GM19452 (cell line): ENCODE measurements around the gene TAF8.

Experiments
- ATAC-seq: cut with Tn5 transposase; IDR thresholded peaks from one replicate; pipeline ENCODE4 v1.9.1; 2021; ENCODE audit not compliant: unreplicated experiment

The TAF8 gene

DNA sequence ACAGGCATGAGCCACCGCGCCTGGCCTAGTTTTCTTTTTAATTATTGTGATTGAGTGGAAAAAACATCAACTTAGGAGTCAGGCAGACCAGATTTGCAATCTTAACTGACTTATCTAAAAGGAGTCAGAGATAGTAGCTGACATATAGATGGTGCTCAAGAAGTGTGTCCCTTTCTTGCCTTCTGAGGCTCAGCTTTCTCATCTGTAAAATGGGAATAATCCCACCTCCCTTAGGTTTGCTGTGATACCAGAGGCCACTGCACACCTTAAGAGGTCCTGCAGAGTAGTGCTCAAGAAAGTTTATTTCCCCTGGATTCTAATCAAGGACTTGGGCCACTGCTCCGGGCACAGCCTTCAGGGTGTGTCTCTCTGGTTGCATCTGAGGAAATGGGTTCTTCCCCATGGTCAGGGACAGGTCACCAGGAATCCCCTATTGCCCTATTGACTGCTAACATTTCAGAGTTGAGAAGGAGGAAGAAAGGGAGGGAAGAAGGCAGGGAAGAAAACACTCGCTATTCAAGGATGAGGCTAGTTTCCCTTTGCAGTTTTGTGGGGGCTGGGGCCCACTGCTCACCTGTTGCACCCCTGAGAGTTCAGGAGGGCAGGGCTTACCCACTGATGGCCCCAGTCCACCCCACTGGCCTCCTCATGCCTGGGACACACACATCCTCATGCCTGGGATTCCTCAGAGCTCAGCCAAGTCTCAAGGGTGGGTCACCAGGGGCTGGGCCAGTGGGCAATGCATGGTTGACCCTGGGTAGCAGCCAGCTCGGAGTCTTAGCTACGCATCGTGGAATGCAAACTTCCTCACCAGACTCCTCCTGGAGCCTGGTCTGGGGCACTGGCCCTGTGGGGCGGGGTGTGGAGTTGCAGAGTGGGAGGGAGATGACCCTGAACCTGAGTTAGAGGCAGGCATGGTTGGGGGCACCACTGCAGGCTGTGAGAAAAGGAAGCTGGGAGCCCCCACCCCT, 70.9 kb downstream of the TAF8 start:
- ATAC-seq: no peak

DNA sequence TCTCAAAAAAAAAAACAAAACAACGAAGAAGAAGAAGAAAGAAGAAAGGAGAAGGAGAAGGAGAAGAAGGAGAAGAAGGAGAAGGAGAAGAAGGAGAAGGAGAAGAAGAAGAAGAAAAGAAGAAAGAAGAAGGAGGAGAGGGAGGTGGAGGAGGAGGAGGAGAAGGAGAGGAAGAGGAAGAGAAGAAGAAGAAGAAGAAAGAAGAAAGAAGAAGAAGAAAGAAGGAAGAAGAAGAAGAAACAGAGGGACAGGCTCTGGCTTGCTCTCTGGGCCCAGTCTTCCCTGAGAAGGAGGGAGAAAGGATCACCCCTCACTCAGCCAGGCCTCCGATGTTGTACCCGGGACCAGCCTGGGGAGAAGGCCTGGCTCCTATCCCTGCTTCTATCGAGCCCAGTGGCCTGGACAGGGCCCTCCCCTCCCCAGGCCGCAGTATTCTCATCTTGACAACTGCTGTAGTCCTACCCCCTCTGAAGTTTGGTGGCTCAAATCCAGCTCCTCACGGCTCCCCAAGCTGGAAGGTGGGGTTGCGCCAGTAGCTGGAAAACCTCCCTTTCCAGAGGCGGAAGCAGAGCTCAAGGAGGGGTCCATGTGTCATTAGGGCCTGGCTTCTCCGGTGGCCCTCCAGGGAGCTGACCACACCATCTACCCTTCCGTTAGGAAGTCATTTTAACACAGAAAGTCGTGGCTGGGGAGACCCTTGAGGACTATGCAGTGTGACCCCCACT, 73.2 kb downstream of the TAF8 start:
- ATAC-seq: no peak

DNA sequence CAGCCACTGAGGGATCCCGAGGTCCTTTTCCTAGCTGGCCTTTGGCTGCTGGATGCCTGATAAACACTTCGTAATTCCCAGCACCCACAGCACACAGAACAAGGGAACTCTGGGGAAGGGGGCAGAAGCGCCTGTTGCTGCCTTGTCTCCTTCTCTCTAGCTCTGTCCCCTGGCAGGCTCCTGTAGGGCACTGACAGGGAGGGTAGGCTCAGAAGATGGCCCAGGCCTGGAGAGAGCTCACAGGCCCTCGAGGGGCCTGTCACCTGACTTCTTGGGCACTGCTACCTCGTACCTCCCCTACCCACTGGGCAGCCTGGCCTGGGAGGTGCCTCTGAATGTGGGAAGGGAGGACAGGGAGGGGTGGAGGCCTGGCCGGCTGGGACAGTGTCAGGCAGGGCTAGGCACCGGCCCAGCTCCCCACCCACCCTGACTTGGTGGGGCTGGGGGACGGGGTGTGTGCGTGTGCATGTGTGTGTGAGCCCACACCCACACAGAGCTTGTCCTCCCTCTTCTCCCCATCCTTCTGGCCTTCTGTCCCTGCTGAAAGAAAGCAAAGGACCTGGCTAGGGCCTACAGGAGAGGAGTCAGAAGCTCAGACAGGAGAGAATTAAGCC, 74.0 kb downstream of the TAF8 start:
- no peak for ATAC-seq

DNA sequence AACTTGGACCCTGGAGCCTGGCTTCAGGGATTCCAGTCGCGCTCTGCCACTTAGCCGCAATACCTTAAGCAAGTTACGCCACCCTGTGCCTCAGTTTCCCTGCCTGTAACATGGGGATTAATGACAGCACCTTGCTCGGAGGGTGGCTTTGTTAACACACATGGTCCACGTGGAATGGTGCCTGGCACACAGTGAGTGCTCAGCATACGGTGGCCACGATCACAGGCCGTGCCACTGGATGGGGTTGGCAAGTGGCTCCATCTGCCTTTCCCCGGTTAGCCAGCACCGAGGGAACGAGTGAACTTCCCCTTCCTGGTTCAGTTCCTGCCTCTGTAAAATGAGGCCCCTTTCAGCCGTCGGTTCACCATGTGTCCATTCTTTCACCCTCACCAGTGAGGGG, 74.9 kb downstream of the TAF8 start:
- no peak for ATAC-seq

DNA sequence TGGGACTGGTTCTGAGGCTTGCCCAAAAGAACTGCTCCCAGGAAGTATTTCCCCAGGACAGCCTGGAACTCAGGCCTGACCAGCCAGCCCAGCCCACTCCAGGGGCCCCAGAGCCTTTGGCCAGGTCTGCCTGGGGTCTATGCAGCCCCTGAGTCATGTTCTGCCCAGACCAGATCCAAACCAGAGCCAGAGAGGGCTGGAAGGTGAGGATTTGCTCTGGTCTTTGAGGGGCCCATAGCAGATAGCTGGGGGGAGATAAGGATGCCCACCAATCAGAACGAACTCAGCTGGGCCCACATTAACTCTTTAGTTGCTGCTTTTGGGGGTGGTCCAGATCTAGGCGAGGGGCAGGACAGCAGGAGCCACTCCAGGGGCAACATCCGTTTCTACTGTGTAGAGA, 75.3 kb downstream of the TAF8 start:
- ATAC-seq: no peak

DNA sequence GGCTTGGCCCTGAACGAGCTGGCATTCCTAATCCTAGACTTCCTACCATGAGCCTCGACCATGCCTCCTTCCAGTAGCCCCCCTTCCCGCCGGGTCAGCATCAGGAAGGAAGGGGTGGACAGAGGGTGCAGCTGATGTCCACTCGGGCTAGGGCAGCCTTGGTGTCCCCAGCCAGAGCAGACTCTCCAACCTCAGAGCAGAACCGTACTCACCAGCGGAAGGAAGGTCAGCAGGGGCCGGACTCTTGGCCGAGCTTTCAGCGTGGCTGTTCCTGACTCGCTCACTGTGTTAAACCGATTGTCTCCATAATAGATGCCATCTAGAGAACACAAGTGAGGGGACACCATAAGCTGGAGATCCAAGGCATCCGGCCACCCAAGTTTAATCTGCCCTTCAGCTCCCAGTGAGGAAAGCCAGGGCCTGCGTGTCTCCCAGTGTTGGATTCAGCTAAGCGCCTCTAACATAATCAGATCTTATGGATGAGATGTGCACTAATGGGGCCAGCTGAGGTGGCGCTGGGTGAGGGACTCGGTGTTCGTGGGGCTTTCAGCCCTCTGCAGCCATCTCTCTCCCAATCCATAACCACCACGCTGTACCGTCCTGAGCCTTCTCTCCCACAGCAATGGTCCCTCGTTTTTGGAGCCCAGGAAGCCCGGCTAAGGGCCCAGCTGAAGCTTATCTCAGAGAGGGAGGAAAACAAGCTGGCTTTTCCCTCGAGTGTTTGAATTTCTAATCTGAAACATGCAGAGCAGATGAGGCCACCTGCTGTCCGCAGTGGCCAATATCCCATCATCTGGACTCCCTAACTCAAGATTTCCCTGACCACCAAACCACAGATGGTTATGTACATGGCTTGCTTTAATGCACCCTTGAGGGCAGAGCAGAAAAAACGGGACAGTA, 78.4 kb downstream of the TAF8 start:
- ATAC-seq: no peak

DNA sequence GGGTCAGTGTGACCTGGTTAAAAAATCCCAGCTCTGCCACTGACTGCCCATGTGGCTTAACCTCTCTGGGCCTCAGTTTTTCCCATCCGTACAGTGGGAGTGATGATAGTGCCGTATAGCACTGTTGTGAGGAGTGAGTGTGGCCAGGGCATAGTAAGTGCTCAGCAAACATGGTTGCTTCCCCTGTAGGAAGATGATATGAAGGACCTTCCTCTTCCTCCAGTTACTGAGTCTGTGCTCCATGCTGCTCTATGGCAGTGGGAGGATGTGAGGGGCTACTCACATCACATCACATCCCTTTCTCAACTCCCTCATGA, 79.0 kb downstream of the TAF8 start:
- ATAC-seq: no peak

DNA sequence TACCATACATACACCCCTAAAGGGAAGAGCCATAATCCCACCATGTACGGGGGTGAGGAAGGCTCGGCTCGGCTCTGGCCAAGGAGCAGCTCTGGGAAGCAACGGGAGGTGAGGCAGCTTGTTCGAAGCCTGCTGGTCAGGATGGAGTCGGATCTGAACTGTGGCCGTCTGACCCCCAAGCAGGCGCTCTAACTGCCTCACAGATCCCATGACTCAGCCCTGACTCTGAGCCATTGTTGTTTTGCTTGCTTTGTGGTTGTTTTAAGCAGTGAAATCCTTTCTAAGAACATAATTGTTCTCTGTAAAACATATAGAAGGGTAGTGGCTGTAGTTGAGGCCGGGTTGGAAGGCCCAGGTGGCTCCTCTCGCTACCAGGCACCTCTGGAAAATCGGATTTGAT, 81.2 kb downstream of the TAF8 start:
- ATAC-seq: no peak

DNA sequence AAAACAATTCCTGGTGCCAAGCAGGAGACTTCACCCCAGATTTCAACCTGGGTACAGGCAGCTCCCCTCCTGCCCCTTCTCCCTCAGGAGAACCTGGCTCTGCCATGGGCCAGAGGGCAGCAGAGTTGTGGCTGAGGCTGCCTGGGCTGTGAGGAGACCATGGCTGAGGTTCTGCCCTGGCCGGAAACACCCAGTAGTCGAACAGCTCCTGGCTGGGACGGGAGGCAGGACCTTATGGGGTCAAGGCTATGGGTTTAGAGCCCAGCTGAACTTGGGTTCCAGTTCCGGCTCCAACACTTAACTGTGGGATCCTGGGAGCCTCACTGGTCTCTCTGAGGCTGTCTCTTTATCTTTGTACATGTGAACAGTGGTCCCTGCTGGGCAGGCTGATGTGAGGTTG, 83.6 kb downstream of the TAF8 start:
- ATAC-seq: no peak

DNA sequence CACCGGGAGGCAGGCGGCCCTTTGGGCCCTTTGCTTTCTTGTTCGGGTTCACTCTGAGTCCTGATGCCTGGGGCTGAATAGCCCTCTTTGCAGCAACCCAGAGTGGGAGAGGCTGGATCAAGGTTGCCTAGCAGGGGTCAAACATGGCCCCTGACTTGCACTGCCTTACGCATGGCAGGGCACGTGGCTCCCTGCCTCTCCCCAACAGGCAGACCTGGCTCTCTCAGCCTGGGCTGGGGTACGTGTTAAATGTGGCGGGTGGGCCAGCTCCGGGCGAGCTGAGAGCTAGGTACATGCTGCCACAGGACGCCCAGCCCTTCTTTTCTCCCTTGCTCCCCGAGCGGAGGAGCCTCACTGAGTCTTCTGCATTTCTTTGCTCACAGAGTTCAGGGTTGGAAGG, 84.8 kb downstream of the TAF8 start:
- no peak for ATAC-seq

DNA sequence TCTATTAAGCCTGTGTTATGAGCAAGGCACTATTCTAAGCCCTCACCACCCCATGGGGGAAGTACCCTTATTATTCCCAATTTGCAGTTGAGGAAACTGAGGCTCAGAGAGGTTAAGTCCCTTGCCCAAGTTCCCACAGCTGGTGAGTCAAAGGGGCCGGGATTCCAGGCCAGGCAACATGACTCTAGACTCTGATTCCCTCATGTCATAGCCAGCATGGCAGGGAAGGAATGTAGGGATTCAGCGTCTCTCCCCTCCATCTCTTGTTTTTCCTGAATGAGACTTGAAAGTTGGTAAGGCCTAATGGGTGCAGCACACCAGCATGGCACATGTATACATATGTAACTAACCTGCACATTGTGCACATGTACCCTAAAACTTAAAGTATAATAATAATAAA, 85.4 kb downstream of the TAF8 start:
- no peak for ATAC-seq

DNA sequence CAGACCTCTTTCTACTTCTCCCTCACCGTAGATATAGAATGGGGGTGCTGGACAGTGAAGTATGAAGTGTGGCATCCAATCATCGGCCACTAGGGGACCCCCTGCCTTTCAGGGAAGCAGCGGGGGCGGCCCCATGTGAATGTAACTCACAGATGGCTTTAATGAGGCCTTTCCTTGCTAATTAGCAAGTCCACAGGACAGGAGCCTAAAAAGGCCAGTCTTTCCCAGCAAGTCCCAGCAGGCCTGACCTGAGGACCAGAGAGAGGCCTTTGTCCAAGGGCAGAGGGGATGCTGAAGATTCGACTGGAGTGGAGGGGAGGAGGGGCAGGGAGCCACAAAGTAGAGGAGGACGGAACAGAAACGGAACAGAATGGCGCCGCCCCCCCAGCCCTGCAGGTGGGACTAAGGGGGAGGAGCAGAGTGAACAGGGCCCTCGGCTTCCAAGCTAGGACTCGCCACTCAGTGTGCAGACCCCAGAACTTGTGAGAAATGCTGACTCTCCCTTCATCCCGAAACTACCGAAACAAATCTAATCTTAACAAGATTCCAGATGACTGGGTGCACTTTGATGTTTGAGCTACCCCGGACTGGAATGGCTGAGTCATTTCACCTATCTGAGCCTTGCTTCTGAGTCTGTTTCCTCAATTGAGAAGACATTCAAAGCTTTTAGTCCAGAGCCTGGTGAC, 86.3 kb downstream of the TAF8 start:
- ATAC-seq: no peak
